Measurements from ENCODE around the gene NEAT1.
"Not testable (repeated sequence)": the region's sequence is repeated elsewhere in the genome, so short reads cannot be mapped to it uniquely, and the experiment has no call there.

NEAT1 gene

DNA sequence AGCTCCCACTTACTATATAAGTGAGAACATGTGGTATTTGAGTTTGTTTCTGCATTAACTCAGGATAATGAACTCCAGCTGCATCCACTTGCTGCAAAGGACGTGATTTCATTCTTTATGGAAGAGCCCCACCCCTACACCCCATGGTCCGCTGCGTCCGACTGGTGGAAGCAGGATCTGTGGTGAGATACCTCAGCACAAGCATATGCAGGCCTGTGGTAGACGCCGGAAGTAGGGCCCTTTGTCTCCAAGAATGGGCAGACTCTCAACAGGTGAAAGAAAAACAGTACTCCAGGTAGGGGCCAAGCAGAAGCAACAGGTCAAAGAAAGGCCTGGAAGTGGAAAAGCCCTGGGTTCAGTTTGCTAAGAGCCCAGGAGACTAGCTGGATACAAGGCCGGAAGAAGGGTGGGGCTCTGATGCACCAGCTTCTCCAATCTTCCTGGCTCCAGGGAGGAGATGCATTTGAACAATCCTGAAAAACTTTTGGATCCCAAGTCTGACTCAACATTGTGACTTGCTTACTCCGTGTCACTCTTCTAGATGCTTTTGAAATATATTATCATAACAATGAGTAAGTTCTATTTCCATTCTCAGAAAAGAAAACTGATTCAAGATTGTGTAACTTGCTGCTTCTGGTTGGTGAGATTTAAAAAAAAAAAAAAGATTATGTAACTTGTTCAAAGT is 30.4 kb downstream of the NEAT1 start:
- no peak overlapping the region for H3K4me3 ChIP-seq (ENCODE audit: low read depth, low read length)
- TF ChIP-seq, protein P1, sequence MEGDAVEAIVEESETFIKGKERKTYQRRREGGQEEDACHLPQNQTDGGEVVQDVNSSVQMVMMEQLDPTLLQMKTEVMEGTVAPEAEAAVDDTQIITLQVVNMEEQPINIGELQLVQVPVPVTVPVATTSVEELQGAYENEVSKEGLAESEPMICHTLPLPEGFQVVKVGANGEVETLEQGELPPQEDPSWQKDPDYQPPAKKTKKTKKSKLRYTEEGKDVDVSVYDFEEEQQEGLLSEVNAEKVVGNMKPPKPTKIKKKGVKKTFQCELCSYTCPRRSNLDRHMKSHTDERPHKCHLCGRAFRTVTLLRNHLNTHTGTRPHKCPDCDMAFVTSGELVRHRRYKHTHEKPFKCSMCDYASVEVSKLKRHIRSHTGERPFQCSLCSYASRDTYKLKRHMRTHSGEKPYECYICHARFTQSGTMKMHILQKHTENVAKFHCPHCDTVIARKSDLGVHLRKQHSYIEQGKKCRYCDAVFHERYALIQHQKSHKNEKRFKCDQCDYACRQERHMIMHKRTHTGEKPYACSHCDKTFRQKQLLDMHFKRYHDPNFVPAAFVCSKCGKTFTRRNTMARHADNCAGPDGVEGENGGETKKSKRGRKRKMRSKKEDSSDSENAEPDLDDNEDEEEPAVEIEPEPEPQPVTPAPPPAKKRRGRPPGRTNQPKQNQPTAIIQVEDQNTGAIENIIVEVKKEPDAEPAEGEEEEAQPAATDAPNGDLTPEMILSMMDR (IDR thresholded peaks at IDR 0.05; ENCODE audit: borderline replicate concordance, insufficient read depth, low read depth, low read length) = no peak

DNA sequence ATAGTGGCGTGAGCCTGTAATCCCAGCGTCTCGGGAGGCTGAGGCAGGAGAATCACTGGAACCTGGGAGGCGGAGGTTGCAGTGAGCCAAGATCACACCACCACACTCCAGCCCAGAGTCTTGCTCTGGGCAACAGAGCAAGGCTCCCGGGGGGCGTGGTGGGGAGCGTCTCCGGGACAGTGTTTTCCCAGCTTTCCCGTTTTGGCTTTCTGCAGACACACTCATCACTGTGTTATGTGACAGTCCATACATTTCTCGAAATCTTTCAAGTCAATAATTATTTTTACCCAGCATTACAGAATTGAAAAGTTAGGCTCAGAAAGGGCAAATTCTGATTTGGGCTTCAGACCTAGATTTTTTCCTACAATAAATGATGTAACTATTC is 31.7 kb downstream of the NEAT1 start:
- peak overlapping the region; percentile 63 for H3K4me3 ChIP-seq (ENCODE audit: low read depth, low read length)
- TF ChIP-seq, protein P1 (IDR thresholded peaks at IDR 0.05; ENCODE audit: borderline replicate concordance, insufficient read depth, low read depth, low read length) = no peak

DNA sequence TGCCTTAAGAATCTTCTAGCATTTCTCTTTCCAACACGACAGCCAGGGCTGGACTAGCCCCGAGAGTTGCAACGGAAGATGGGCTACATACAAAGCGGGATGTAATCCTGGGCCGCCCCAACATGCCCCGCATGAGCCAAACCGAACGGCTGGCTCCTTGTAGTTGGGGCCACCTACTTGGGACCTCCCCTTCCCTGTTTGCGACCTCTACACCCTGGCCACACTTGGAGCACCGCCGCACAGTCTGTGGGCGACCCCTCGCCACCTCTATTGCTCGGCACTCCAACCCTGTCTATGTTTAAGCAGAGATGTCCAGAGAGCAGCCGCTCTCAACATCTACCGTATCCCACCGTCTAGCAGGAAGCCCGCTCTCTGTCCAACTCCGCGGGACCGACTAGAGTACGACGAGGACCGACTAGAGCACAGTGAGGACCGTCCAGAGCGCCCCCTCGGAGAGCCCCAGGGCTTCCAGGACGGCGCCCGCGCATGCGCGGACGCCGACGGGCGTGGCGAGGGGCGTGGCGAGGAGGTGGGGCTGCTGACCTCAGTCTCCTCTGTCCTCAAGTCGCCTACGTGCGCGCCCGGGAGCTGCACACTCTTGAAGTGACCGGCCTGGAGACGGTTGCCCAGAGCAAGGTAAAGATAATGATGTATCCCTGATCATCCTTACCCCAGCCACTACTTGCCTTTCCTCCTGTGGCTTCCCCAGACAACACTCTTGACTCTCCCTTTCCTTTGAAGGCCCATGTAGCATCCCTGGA is 32.3 kb downstream of the NEAT1 start:
- H3K4me3 ChIP-seq (ENCODE audit: low read depth, low read length) = peak overlapping the region; percentile 63
- TF ChIP-seq, protein P1 (IDR thresholded peaks at IDR 0.05; ENCODE audit: borderline replicate concordance, insufficient read depth, low read depth, low read length) = no peak

DNA sequence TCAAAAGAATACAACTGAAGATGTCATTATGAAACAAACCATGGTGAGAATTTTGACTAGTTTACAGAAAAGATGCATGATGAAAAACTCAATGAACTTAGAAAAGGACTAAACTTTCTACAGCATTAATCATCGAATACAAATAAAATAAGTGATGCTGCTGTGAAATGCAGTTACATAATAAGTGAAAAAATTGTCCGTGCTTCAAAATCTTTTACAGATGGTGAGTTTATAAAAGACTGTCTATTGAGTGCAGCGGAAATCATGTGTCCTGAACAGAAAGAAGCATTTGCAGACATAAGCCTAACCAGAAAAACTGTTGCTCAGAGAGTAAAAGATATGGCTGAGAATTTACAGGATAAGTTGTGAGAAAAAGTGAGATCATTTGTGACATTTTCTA is 33.8 kb downstream of the NEAT1 start:
- TF ChIP-seq, protein P1 (IDR thresholded peaks at IDR 0.05; ENCODE audit: borderline replicate concordance, insufficient read depth, low read depth, low read length) = no peak
- no peak overlapping the region for H3K4me3 ChIP-seq (ENCODE audit: low read depth, low read length)

DNA sequence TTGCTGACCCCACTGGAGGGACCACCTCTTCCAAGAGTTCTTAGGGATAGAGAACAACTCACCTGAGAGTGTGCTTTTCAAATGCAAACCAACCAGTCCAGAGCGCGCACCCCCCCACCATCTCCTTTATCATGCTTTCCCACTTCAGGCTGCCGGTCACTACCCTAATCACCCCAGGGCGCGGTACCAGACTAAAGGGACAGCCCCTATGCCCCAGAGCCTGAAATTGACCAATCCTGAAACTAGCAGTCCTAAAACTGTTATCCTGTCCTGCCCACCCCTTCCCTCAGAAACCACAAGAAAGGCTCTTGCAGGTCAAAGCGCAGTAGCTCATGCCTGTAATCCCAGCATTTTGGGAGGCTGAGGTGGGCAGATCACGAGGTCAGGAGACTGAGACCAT is 37.0 kb downstream of the NEAT1 start:
- H3K4me3 ChIP-seq (ENCODE audit: low read depth, low read length) = no peak overlapping the region
- TF ChIP-seq, protein P1 (IDR thresholded peaks at IDR 0.05; ENCODE audit: borderline replicate concordance, insufficient read depth, low read depth, low read length) = no peak

DNA sequence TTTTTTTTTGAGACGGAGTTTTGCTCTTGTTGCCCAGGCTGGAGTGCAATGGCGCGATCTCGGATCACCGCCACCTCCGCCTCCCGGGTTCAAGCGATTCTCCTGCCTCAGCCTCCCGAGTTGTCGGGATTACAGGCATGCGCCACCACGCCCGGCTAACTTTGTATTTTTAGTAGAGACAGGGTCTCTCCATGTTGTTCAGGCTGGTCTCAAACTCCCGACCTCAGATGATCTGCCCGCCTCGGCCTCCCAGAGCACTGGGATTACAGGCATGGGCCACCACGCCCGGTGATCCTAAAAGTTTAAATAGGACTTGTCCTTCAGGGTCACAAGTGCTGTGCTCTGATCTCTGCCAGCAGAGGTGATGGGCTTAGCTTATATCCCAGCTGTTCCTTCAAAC is 42.9 kb downstream of the NEAT1 start:
- not testable (repeated sequence) for H3K4me3 ChIP-seq (ENCODE audit: low read depth, low read length)

DNA sequence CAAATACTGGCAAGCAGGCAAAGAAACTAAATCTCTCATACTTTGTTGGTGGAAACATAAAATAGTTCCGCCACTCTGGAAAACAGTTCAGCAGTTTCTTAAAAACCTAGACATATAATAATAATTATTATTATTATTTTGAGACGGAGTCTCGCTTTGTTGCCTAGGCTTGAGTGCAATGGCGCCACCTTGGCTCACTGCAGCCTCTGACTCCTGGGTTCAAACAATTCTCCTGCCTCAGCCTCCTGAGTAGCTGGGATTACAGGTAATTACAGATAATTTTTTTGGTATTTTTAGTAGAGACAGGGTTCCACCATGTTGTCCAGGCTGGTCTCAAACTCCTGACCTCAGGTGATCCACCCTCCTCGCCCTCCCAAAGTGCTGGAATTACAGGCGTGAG is 44.7 kb downstream of the NEAT1 start:
- not testable (repeated sequence) for H3K4me3 ChIP-seq (ENCODE audit: low read depth, low read length)

DNA sequence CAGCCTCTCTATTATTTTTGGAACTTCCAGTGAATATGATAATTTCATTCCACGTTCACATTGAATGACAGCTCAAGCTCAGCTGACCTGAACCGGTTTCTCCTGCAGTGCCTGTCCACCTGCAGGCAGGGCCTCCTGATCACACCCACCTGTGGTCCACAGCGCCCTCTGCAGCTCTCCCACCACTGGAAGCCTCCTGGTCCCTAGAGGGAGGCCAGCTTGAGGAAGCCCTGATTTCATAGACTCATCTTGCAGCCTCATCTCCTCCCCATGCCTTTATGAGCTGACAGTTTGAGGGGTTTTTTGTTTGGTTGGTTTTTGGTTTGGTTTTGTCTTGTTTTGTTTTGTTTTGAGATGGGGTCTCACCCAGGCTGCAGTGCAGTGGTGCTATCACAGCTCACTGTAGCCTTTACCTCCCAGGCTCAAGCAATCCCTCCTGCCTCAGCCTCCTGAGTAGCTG is 46.3 kb downstream of the NEAT1 start:
- H3K4me3 ChIP-seq (ENCODE audit: low read depth, low read length) = no peak overlapping the region
- TF ChIP-seq, protein P1 (IDR thresholded peaks at IDR 0.05; ENCODE audit: borderline replicate concordance, insufficient read depth, low read depth, low read length) = peak; percentile 81

Data from GM12875 (cell line).